H1 (cell line): ENCODE results near the gene SAA1. TPM values are rescaled to one million over a fixed set of nuclear protein-coding genes. Genes with fewer than 3 reads are reported as not detected.

Source experiments
- CTCF ChIA-PET: fragments of 300-600 bp; sonication (Branson Sonifier 250); formaldehyde crosslinking; loops from one replicate; lab custom pipeline; 2021; ENCODE audit not compliant: partially characterized antibody; lab: Charles Lee
- POLR2A ChIA-PET: fragments of 300-600 bp; sonication (Branson Sonifier 250); formaldehyde crosslinking; loops from one replicate; lab custom pipeline; 2021; ENCODE audit warnings: inconsistent platforms; ENCODE audit not compliant: partially characterized antibody; lab: Charles Lee
- DNase-seq, 2 experiments: peaks; one replicate each; pipeline versions ENCODE4 v3.0.0 to v3.0.0-alpha.2; 2010 to 2022; ENCODE audit warnings: low spot score in 2 of 2, low read depth in 1 of 2, mixed read lengths in 1 of 2
- FAIRE-seq: peaks from 2 replicates; lab custom pipeline; 2011; peaks lifted over from hg19 to GRCh38; lab: Jason Lieb, UNC
- H2AFZ ChIP-seq: 2 replicates; pipeline ENCODE4 v1.8.1; 2012; ENCODE audit warnings: low read length, inconsistent platforms
- H2AK5ac ChIP-seq: 2 replicates; pipeline ENCODE4 v1.6.1; 2013; ENCODE audit warnings: low read depth, low read length
- H2BK120ac ChIP-seq: replicated peaks from 2 replicates; pipeline ENCODE3; 2013; ENCODE audit warnings: low read depth, low read length, inconsistent platforms
- H2BK12ac ChIP-seq: 2 replicates; pipeline ENCODE4 v1.6.1; 2013; ENCODE audit warnings: low read depth, low read length
- H2BK15ac ChIP-seq: 2 replicates; pipeline ENCODE4 v1.6.1; 2013; ENCODE audit warnings: low read length
- H2BK20ac ChIP-seq: 2 replicates; pipeline ENCODE4 v1.6.1; 2013; ENCODE audit warnings: low read length
- H2BK5ac ChIP-seq: 2 replicates; pipeline ENCODE4 v1.6.1; 2013; ENCODE audit warnings: low read depth, low read length
- H3K14ac ChIP-seq: 2 replicates; pipeline ENCODE4 v1.6.1; 2013; ENCODE audit warnings: inconsistent platforms; ENCODE audit not compliant: insufficient read length
- H3K18ac ChIP-seq: 2 replicates; pipeline ENCODE4 v1.6.1; 2013; ENCODE audit warnings: low read length; ENCODE audit errors: extremely low read depth
- H3K23ac ChIP-seq: 2 replicates; pipeline ENCODE4 v1.6.1; 2013; ENCODE audit warnings: inconsistent platforms; ENCODE audit not compliant: insufficient read length
- H3K23me2 ChIP-seq: 2 replicates; pipeline ENCODE4 v1.6.1; 2013; ENCODE audit warnings: low read depth, low read length
- H3K27ac ChIP-seq: 2 replicates; pipeline ENCODE4 v1.6.1; 2011; ENCODE audit warnings: low read depth, low read length, inconsistent platforms
- H3K27me3 ChIP-seq, 4 experiments: replicated peaks in 1 of 4; 1 replicate in 1 of 4; 2 replicates in 3 of 4; pipeline versions ENCODE4 v1.6.1 to v1.8.1; 2011 to 2013; ENCODE audit warnings: low read length in 3 of 4, mild to moderate bottlenecking in 3 of 4, inconsistent platforms in 2 of 4, mixed read lengths in 2 of 4, moderate library complexity in 1 of 4; ENCODE audit not compliant: control insufficient read depth in 3 of 4, insufficient read depth in 3 of 4; ENCODE audit errors: extremely low read depth in 1 of 4
- H3K36me3 ChIP-seq, 4 experiments: 2 replicates each; pipeline versions ENCODE4 v1.6.1 to v1.8.1; 2011 to 2013; ENCODE audit warnings: mild to moderate bottlenecking in 4 of 4, low read length in 3 of 4, moderate library complexity in 2 of 4, control low read depth in 1 of 4, inconsistent platforms in 1 of 4; ENCODE audit not compliant: insufficient read depth in 4 of 4, control insufficient read depth in 2 of 4
- H3K4ac ChIP-seq: replicated peaks from 2 replicates; pipeline ENCODE3; 2013; ENCODE audit warnings: low read length, low read depth, mixed read lengths, inconsistent platforms; ENCODE audit not compliant: insufficient read length
- H3K4me1 ChIP-seq, 4 experiments: replicated peaks in 1 of 4; 1 replicate in 1 of 4; 2 replicates in 3 of 4; pipeline versions ENCODE4 v1.6.1 to v1.8.1; 2011 to 2013; ENCODE audit warnings: low read length in 3 of 4, inconsistent platforms in 2 of 4, mixed read lengths in 1 of 4; ENCODE audit not compliant: insufficient read depth in 4 of 4, control insufficient read depth in 3 of 4
- H3K4me2 ChIP-seq, 2 experiments: 2 replicates each; pipeline versions ENCODE4 v1.6.1 to v1.8.1; 2011 to 2013; ENCODE audit warnings: low read depth in 2 of 2, low read length in 2 of 2, control low read depth in 1 of 2, inconsistent platforms in 1 of 2, mild to moderate bottlenecking in 1 of 2; ENCODE audit not compliant: insufficient read depth in 1 of 2
- H3K4me3 ChIP-seq, 4 experiments: fragments of 200-600, 300-600 bp in 1 of 4; sonication (generic), shearing (Covaris generic), sonication (Bioruptor Twin) in 1 of 4; 2 replicates each; pipeline versions ENCODE4 v1.5.1 to v1.8.1; 2011 to 2016; ENCODE audit warnings: low read length in 4 of 4, low read depth in 3 of 4, control low read depth in 2 of 4, inconsistent platforms in 2 of 4, mild to moderate bottlenecking in 2 of 4, mixed read lengths in 1 of 4, moderate library complexity in 1 of 4; ENCODE audit not compliant: insufficient read depth in 2 of 4; ENCODE audit errors: extremely low read depth in 1 of 4
- H3K56ac ChIP-seq: replicated peaks from 2 replicates; pipeline ENCODE3; 2013; ENCODE audit warnings: low read depth, mild to moderate bottlenecking, mixed read lengths, low read length, inconsistent platforms; ENCODE audit not compliant: insufficient read length
- H3K79me1 ChIP-seq: 2 replicates; pipeline ENCODE4 v1.6.1; 2013; ENCODE audit warnings: low read depth, low read length, control low read depth
- H3K79me2 ChIP-seq, 2 experiments: 2 replicates each; pipeline versions ENCODE4 v1.6.1 to v1.8.1; 2012 to 2013; ENCODE audit warnings: low read length in 2 of 2, mild to moderate bottlenecking in 2 of 2, inconsistent platforms in 1 of 2; ENCODE audit not compliant: insufficient read depth in 2 of 2, control insufficient read depth in 1 of 2
- H3K9ac ChIP-seq, 4 experiments: replicated peaks in 1 of 4; 1 replicate in 1 of 4; 2 replicates in 3 of 4; pipeline versions ENCODE4 v1.6.1 to v1.8.1; 2011 to 2013; ENCODE audit warnings: low read depth in 3 of 4, low read length in 3 of 4, control low read depth in 2 of 4, mild to moderate bottlenecking in 2 of 4, moderate library complexity in 2 of 4, inconsistent platforms in 1 of 4; ENCODE audit errors: extremely low read depth in 1 of 4
- H3K9me3 ChIP-seq, 2 experiments: 2 replicates each; pipeline versions ENCODE4 v1.6.1 to v1.8.1; 2012 to 2013; ENCODE audit warnings: mild to moderate bottlenecking in 2 of 2, moderate library complexity in 2 of 2, control low read depth in 1 of 2, inconsistent platforms in 1 of 2, low read depth in 1 of 2, low read length in 1 of 2, mixed read lengths in 1 of 2; ENCODE audit not compliant: insufficient read depth in 2 of 2
- H4K20me1 ChIP-seq, 2 experiments: replicated peaks in 1 of 2; 2 replicates each; pipeline versions ENCODE3 to v1.8.1; 2011 to 2013; ENCODE audit warnings: inconsistent platforms in 2 of 2, low read length in 2 of 2, mild to moderate bottlenecking in 1 of 2; ENCODE audit not compliant: insufficient read depth in 2 of 2, control insufficient read depth in 1 of 2
- H4K5ac ChIP-seq: 2 replicates; pipeline ENCODE4 v1.6.1; 2013; ENCODE audit warnings: low read length, low read depth, mixed read lengths, inconsistent platforms; ENCODE audit not compliant: insufficient read length
- H4K8ac ChIP-seq: 2 replicates; pipeline ENCODE4 v1.8.0; 2013; ENCODE audit warnings: mild to moderate bottlenecking, moderate library complexity, low read length, inconsistent platforms; ENCODE audit not compliant: insufficient read depth; ENCODE audit errors: extremely low read depth
- H4K91ac ChIP-seq: replicated peaks from 2 replicates; pipeline ENCODE3; 2013; ENCODE audit warnings: low read length, mixed read lengths, inconsistent platforms; ENCODE audit not compliant: insufficient read length
- CBX5 ChIP-seq: fragments of 300-800, 300-1000 bp; sonication (generic); IDR thresholded peaks from 2 replicates; pipeline ENCODE4 v1.7.1; 2016; ENCODE audit warnings: antibody characterized with exemption, low read length, low read depth
- EZH2 ChIP-seq: fragments of 200-600 bp; sonication (generic); IDR thresholded peaks from 2 replicates; pipeline ENCODE4 v1.7.1; 2012; ENCODE audit warnings: low read depth, mild to moderate bottlenecking, moderate library complexity, low read length, inconsistent platforms; ENCODE audit not compliant: severe bottlenecking
- FOSL1 ChIP-seq: IDR thresholded peaks from 2 replicates; pipeline ENCODE4 v1.6.1; 2011; ENCODE audit warnings: mild to moderate bottlenecking, low read depth, low read length, moderate library complexity; ENCODE audit not compliant: insufficient read depth
- HDAC2 ChIP-seq, 2 experiments: fragments of 300-600 bp in 1 of 2; sonication (generic) in 1 of 2; IDR thresholded peaks; 2 replicates each; pipeline ENCODE4 v1.6.1; 2011 to 2012; ENCODE audit warnings: low read depth in 2 of 2, low read length in 2 of 2, mild to moderate bottlenecking in 2 of 2, moderate library complexity in 2 of 2, borderline replicate concordance in 1 of 2, inconsistent platforms in 1 of 2
- JUND ChIP-seq: IDR thresholded peaks from 2 replicates; pipeline ENCODE4 v1.6.1; 2011; ENCODE audit warnings: mild to moderate bottlenecking, improper control_type of control experiment, low read length
- KDM1A ChIP-seq: fragments of 200-600, 300-600 bp; sonication (generic); IDR thresholded peaks from 2 replicates; pipeline ENCODE4 v1.7.1; 2016; ENCODE audit warnings: mild to moderate bottlenecking, low read length, borderline replicate concordance
- PHF8 ChIP-seq: fragments of 200-600 bp; sonication (generic); conservative IDR thresholded peaks from 2 replicates; pipeline ENCODE4 v1.7.1; 2012; ENCODE audit warnings: low read depth, mild to moderate bottlenecking, inconsistent platforms, low read length, moderate library complexity
- RAD21 ChIP-seq, 2 experiments: IDR thresholded peaks in 1 of 2; conservative IDR thresholded peaks in 1 of 2; 2 replicates each; pipeline ENCODE4 v1.6.1; 2011; ENCODE audit warnings: low read depth in 2 of 2, low read length in 2 of 2, improper control_type of control experiment in 1 of 2, inconsistent platforms in 1 of 2, mild to moderate bottlenecking in 1 of 2, moderate library complexity in 1 of 2
- RBBP5 ChIP-seq: IDR thresholded peaks from 2 replicates; pipeline ENCODE4 v1.7.1; 2012; ENCODE audit warnings: low read depth, mild to moderate bottlenecking, inconsistent platforms, low read length, moderate library complexity, borderline replicate concordance
- RXRA ChIP-seq: IDR thresholded peaks from 2 replicates; pipeline ENCODE4 v1.6.1; 2011; ENCODE audit warnings: low read depth, mild to moderate bottlenecking, low read length, moderate library complexity; ENCODE audit not compliant: insufficient read depth
- SUZ12 ChIP-seq: fragments of 200-600 bp; sonication (generic); IDR thresholded peaks from 2 replicates; pipeline ENCODE4 v1.6.1; 2012; ENCODE audit warnings: mild to moderate bottlenecking, inconsistent platforms, low read length, moderate library complexity, mixed read lengths
- TAF7 ChIP-seq: optimal IDR thresholded peaks from 2 replicates; pipeline ENCODE3; 2011; ENCODE audit warnings: low read depth, mild to moderate bottlenecking, inconsistent platforms, low read length, moderate library complexity, borderline replicate concordance
- WGBS, 2 experiments: shearing (Covaris generic) in 1 of 2; methylation state at CpG; one replicate each; pipeline versions ENCODE4 v1.1.6 to v1.1.7; 2013 to 2015; ENCODE audit warnings: low lambda C conversion rate in 2 of 2, mixed read lengths in 2 of 2, inconsistent platforms in 1 of 2, low coverage in 1 of 2, missing lambda C conversion rate in 1 of 2; ENCODE audit not compliant: insufficient replicate concordance in 2 of 2, insufficient coverage in 1 of 2, insufficient read length in 1 of 2; ENCODE audit errors: extremely low coverage in 1 of 2, missing lambda C conversion rate in 1 of 2; 5-methylcytosine and 5-hydroxymethylcytosine counted together
- polyA plus RNA-seq, 7 experiments: library from polyadenylated mRNA; depleted of rRNA in 3 of 7; stranded (reverse) in 5 of 7; unstranded in 2 of 7; fragments of >200 nt in 5 of 7; fragments of 200-250 nt in 2 of 7; gene quantifications; 1 replicate in 5 of 7; 2 replicates in 1 of 7; 4 replicates in 1 of 7; pipeline versions ENCODE4 v1.2.1 to v1.2.3, GENCODE V29; 2011 to 2013; ENCODE audit warnings: missing spikeins in 2 of 7, mixed read lengths in 2 of 7
- total RNA-seq: library from RNA; stranded (reverse); fragmentation: NEBNext Ultra II Directional; extraction: Animal tissue kit (Norgen Biotek cat#: 25700); gene quantifications from 2 replicates; pipeline ENCODE4 v1.2.1, GENCODE V29; 2021

Gene SAA1
- total and polyA plus RNA-seq, 2 of the 8 experiments (the other 6 are each of a cell fraction or from before 2014, with no cell fraction given) = 0.41 TPM; not detected in 1

- H4K20me1 ChIP-seq = no peaks in the 10 kb centered on the region
- WGBS, 2 experiments = 90% methylated on average over 6 of the region's 6 CpGs; no CpG with 5 or more reads in 1 of the 2 experiments
- H3K4me3 ChIP-seq = no peak overlapping the region
- H3K14ac ChIP-seq = no peak overlapping the region
- no peak overlapping the region for H4K91ac ChIP-seq
- ChIA-PET CTCF (interaction anchor here (0.6 to 3.0 kb wide), 6 partner anchors 11 to 130 kb away, joined by 3 to 15 read pairs (median 4); no protein-coding TSS in a partner anchor), POLR2A (no interaction called here)
- FAIRE-seq (no peak), DNase-seq (no peak)
- H3K9me3 ChIP-seq = 0 out of 4 replicates have a peak, but pooled peaks cover 0 to 2% of the 10 kb centered on the region in 2 experiments
- H2BK15ac ChIP-seq = no peak overlapping the region
- TF ChIP-seq JUND = no peak
- TF ChIP-seq SUZ12 = no peak
- TF ChIP-seq HDAC2 (IDR thresholded peaks at IDR 0.05; ENCODE audit: borderline replicate concordance in 1 of 2, low read depth in 2 of 2, low read length in 2 of 2) = no peak
- no peak for TF ChIP-seq CBX5
- TF ChIP-seq FOSL1 = no peak
- TF ChIP-seq EZH2 = no peak
- TF ChIP-seq TAF7 = no peak
- no peak for TF ChIP-seq RXRA
- no peak for TF ChIP-seq RBBP5
- no peak for TF ChIP-seq PHF8
- no peak for TF ChIP-seq KDM1A
- no peak for TF ChIP-seq RAD21 (IDR thresholded peaks at IDR 0.05 in 1 of 2, conservative IDR thresholded peaks at IDR 0.05 in 1 of 2; ENCODE audit: low read depth in 2 of 2, low read length in 2 of 2)
- no peaks in the 10 kb centered on the region for H3K79me1 ChIP-seq
- no peaks in the 10 kb centered on the region for H3K27me3 ChIP-seq
- H3K23ac ChIP-seq = no peak overlapping the region
- no peaks in the 10 kb centered on the region for H3K4me1 ChIP-seq
- H3K27ac ChIP-seq = no peak overlapping the region
- no peak overlapping the region for H3K18ac ChIP-seq
- H3K4me2 ChIP-seq = no peak overlapping the region
- H3K56ac ChIP-seq = no peak overlapping the region
- H4K8ac ChIP-seq = no peak overlapping the region
- no peak overlapping the region for H2BK5ac ChIP-seq
- no peak overlapping the region for H3K4ac ChIP-seq
- H3K23me2 ChIP-seq = no peaks in the 10 kb centered on the region
- H2AFZ ChIP-seq = no peak overlapping the region
- no peak overlapping the region for H4K5ac ChIP-seq
- no peak overlapping the region for H2BK120ac ChIP-seq
- H2BK12ac ChIP-seq = no peak overlapping the region
- no peak overlapping the region for H2BK20ac ChIP-seq
- H2AK5ac ChIP-seq = no peak overlapping the region
- H3K36me3 ChIP-seq = no peaks in the 10 kb centered on the region
- no peaks in the 10 kb centered on the region for H3K79me2 ChIP-seq
- H3K9ac ChIP-seq = no peak overlapping the region
These were observed 20.7 kb upstream of the SAA1 start for GRCh38 chr11:18245396-18245795.
